Activated T-helper 1 cell treated with anti-CD3 and anti-CD28 coated beads, Interleukin-12 subunit alpha, Interleukin-12 subunit beta, Interleukin-2, Interleukin-4 antibody, amounts not matched to agents 30 ng/mL and 10 ng/mL and 1 ng/mL, durations not matched to agents 14 hours and 24 hours and 36 hours (primary cell): ENCODE data around the gene SLC25A21. TPM values are rescaled to one million over a fixed set of nuclear protein-coding genes. Genes with fewer than 3 reads are reported as not detected.

Experiments
- DNase-seq: peaks from one replicate; pipeline ENCODE4 v3.0.0; 2021; ENCODE audit warnings: low spot score
- H3K27ac Mint-ChIP-seq: one replicate; pipeline ENCODE4 v1.8.0; 2021; ENCODE audit warnings: mild to moderate bottlenecking, mixed read lengths
- H3K27me3 Mint-ChIP-seq: one replicate; pipeline ENCODE4 v1.8.0; 2022; ENCODE audit warnings: mild to moderate bottlenecking, moderate library complexity, mixed read lengths; ENCODE audit not compliant: insufficient read depth
- H3K36me3 Mint-ChIP-seq: one replicate; pipeline ENCODE4 v1.8.0; 2021; ENCODE audit warnings: low read depth, mixed read lengths
- H3K4me1 Mint-ChIP-seq: one replicate; pipeline ENCODE4 v1.8.0; 2021; ENCODE audit warnings: low read depth, mixed read lengths
- H3K4me3 Mint-ChIP-seq: one replicate; pipeline ENCODE4 v1.8.0; 2021; ENCODE audit warnings: mild to moderate bottlenecking, moderate library complexity, mixed read lengths
- H3K9me3 Mint-ChIP-seq: one replicate; pipeline ENCODE4 v1.8.0; 2021; ENCODE audit warnings: mixed read lengths
- intact Hi-C: fragments of 100-400 bp; cut with micrococcal nuclease; formaldehyde crosslinking; loops from one replicate; pipeline ENCODE4 v1.15.1; 2024
- total RNA-seq: library from RNA; stranded (reverse); gene quantifications from 2 replicates; pipeline ENCODE4 v1.2.3, GENCODE V29; 2022

Gene SLC25A21
- total RNA-seq, 1 donor from 2014 or later = not detected

- no peak overlapping the region for H3K4me3 Mint-ChIP-seq
- H3K27me3 Mint-ChIP-seq = no peaks in the 10 kb centered on the region
- intact Hi-C loops = no loop called here
- H3K27ac Mint-ChIP-seq = no peak overlapping the region
- no peaks in the 10 kb centered on the region for H3K4me1 Mint-ChIP-seq
- no peaks in the 10 kb centered on the region for H3K36me3 Mint-ChIP-seq
- no peak for DNase-seq
- H3K9me3 Mint-ChIP-seq = peaks cover 4% of the 10 kb centered on the region
Observed at GRCh38 chr14:36859119-36859518, 313.3 kb downstream of the SLC25A21 start.

- intact Hi-C loops = no loop called here
- Mint-ChIP-seq H3K9me3 (peaks cover 4% of the 10 kb centered on the region), H3K27ac (no peak overlapping the region), H3K36me3 (no peaks in the 10 kb centered on the region), H3K27me3 (no peaks in the 10 kb centered on the region), H3K4me3 (no peak overlapping the region), H3K4me1 (no peaks in the 10 kb centered on the region)
- no peak for DNase-seq
Observed at GRCh38 chr14:36857842-36858445, 314.5 kb downstream of the SLC25A21 start.

GRCh38 chr14:36857136-36857535, 315.3 kb downstream of the SLC25A21 start:
- intact Hi-C loops = no loop called here
- H3K4me3 Mint-ChIP-seq = no peak overlapping the region
- no peaks in the 10 kb centered on the region for H3K27me3 Mint-ChIP-seq
- peaks cover 4% of the 10 kb centered on the region for H3K9me3 Mint-ChIP-seq
- no peaks in the 10 kb centered on the region for H3K36me3 Mint-ChIP-seq
- no peak for DNase-seq
- H3K4me1 Mint-ChIP-seq = no peaks in the 10 kb centered on the region
- no peak overlapping the region for H3K27ac Mint-ChIP-seq

GRCh38 chr14:36856095-36856878, 316.1 kb downstream of the SLC25A21 start:
- Mint-ChIP-seq H3K4me1 (no peaks in the 10 kb centered on the region), H3K36me3 (no peaks in the 10 kb centered on the region), H3K4me3 (no peak overlapping the region), H3K9me3 (no peaks in the 10 kb centered on the region), H3K27ac (no peak overlapping the region), H3K27me3 (no peaks in the 10 kb centered on the region)
- intact Hi-C loops = no loop called here
- DNase-seq = no peak

GRCh38 chr14:36855396-36855795, 317.0 kb downstream of the SLC25A21 start:
- Mint-ChIP-seq H3K36me3 (no peaks in the 10 kb centered on the region), H3K4me3 (no peak overlapping the region), H3K27me3 (no peaks in the 10 kb centered on the region), H3K9me3 (no peaks in the 10 kb centered on the region), H3K27ac (no peak overlapping the region), H3K4me1 (no peaks in the 10 kb centered on the region)
- no peak for DNase-seq
- intact Hi-C loops = no loop called here

- no peaks in the 10 kb centered on the region for H3K27me3 Mint-ChIP-seq
- intact Hi-C loops = no loop called here
- no peak overlapping the region for H3K27ac Mint-ChIP-seq
- no peaks in the 10 kb centered on the region for H3K4me1 Mint-ChIP-seq
- H3K9me3 Mint-ChIP-seq = no peaks in the 10 kb centered on the region
- DNase-seq = no peak
- no peaks in the 10 kb centered on the region for H3K36me3 Mint-ChIP-seq
- H3K4me3 Mint-ChIP-seq = no peak overlapping the region
Observed at GRCh38 chr14:36852981-36853691, 319.3 kb downstream of the SLC25A21 start.

GRCh38 chr14:36848213-36848612, 324.2 kb downstream of the SLC25A21 start:
- no peaks in the 10 kb centered on the region for H3K36me3 Mint-ChIP-seq
- no peak overlapping the region for H3K27ac Mint-ChIP-seq
- no peak for DNase-seq
- no peak overlapping the region for H3K4me3 Mint-ChIP-seq
- intact Hi-C loops = no loop called here
- H3K4me1 Mint-ChIP-seq = no peaks in the 10 kb centered on the region
- H3K9me3 Mint-ChIP-seq = no peaks in the 10 kb centered on the region
- H3K27me3 Mint-ChIP-seq = no peaks in the 10 kb centered on the region

- H3K9me3 Mint-ChIP-seq = no peaks in the 10 kb centered on the region
- intact Hi-C loops = no loop called here
Observed at GRCh38 chr14:36847366-36847765, 325.0 kb downstream of the SLC25A21 start.

GRCh38 chr14:36845356-36846012, 326.9 kb downstream of the SLC25A21 start:
- intact Hi-C loops = no loop called here
- Mint-ChIP-seq H3K36me3 (no peaks in the 10 kb centered on the region), H3K4me1 (no peaks in the 10 kb centered on the region), H3K27me3 (no peaks in the 10 kb centered on the region), H3K27ac (no peak overlapping the region), H3K9me3 (no peaks in the 10 kb centered on the region), H3K4me3 (no peak overlapping the region)
- DNase-seq = no peak

More at GRCh38 chr14:36847366-36847765, 325.0 kb downstream of the SLC25A21 start:
- no peak for DNase-seq
- Mint-ChIP-seq H3K4me1 (no peaks in the 10 kb centered on the region), H3K27me3 (no peaks in the 10 kb centered on the region), H3K27ac (no peak overlapping the region), H3K4me3 (no peak overlapping the region), H3K36me3 (no peaks in the 10 kb centered on the region)

- Mint-ChIP-seq H3K4me1 (no peaks in the 10 kb centered on the region), H3K36me3 (no peaks in the 10 kb centered on the region), H3K9me3 (no peaks in the 10 kb centered on the region), H3K27me3 (no peaks in the 10 kb centered on the region), H3K4me3 (no peak overlapping the region), H3K27ac (no peak overlapping the region)
- DNase-seq = no peak
- intact Hi-C loops = no loop called here
Observed at GRCh38 chr14:36844443-36845195, 327.8 kb downstream of the SLC25A21 start.

- H3K27ac Mint-ChIP-seq = no peak overlapping the region
- DNase-seq = no peak
- no peaks in the 10 kb centered on the region for H3K9me3 Mint-ChIP-seq
- no peaks in the 10 kb centered on the region for H3K36me3 Mint-ChIP-seq
- no peaks in the 10 kb centered on the region for H3K4me1 Mint-ChIP-seq
- intact Hi-C loops = no loop called here
- H3K4me3 Mint-ChIP-seq = no peak overlapping the region
- no peaks in the 10 kb centered on the region for H3K27me3 Mint-ChIP-seq
Observed at GRCh38 chr14:36843410-36843809, 329.0 kb downstream of the SLC25A21 start.

- H3K36me3 Mint-ChIP-seq = no peaks in the 10 kb centered on the region
- no peak for DNase-seq
- intact Hi-C loops = no loop called here
- H3K4me3 Mint-ChIP-seq = no peak overlapping the region
- H3K27ac Mint-ChIP-seq = no peak overlapping the region
- peaks cover 2% of the 10 kb centered on the region for H3K27me3 Mint-ChIP-seq
- no peaks in the 10 kb centered on the region for H3K4me1 Mint-ChIP-seq
- no peaks in the 10 kb centered on the region for H3K9me3 Mint-ChIP-seq
Observed at GRCh38 chr14:36835128-36835527, 337.3 kb downstream of the SLC25A21 start.
